KMS-11 (cell line): ENCODE measurements around the gene PIEZO1.

Experiments used
- H2AFZ ChIP-seq: fragments of 200-600 bp; sonication (generic); 2 replicates; pipeline ENCODE4 v1.6.1; 2016; ENCODE audit warnings: antibody characterized with exemption, mixed run types, low read depth
- H3K27ac ChIP-seq: fragments of 200-600 bp; sonication (generic); 2 replicates; pipeline ENCODE4 v1.6.1; 2016; ENCODE audit warnings: mild to moderate bottlenecking, mixed run types
- H3K27me3 ChIP-seq: fragments of 200-600 bp; sonication (generic); 2 replicates; pipeline ENCODE4 v1.6.1; 2017; ENCODE audit warnings: mild to moderate bottlenecking, low read depth, mixed run types, moderate library complexity; ENCODE audit not compliant: insufficient read depth
- H3K36me3 ChIP-seq: fragments of 200-600 bp; sonication (generic); 2 replicates; pipeline ENCODE4 v1.6.1; 2017; ENCODE audit warnings: mild to moderate bottlenecking, mixed run types; ENCODE audit not compliant: insufficient read depth
- H3K4me1 ChIP-seq: fragments of 200-600 bp; sonication (generic); 2 replicates; pipeline ENCODE4 v1.6.1; 2016; ENCODE audit warnings: mild to moderate bottlenecking, low read depth, mixed run types; ENCODE audit not compliant: poor library complexity, severe bottlenecking
- H3K4me2 ChIP-seq: fragments of 200-600 bp; sonication (generic); 2 replicates; pipeline ENCODE4 v1.7.0; 2016; ENCODE audit warnings: mild to moderate bottlenecking, mixed run types
- H3K4me3 ChIP-seq: fragments of 200-600 bp; sonication (generic); IDR thresholded peaks from 2 replicates; pipeline ENCODE4 v1.6.1; 2017; ENCODE audit warnings: low read depth, low read length, mixed read lengths; ENCODE audit not compliant: insufficient read depth
- H3K79me2 ChIP-seq: fragments of 200-600 bp; sonication (generic); 2 replicates; pipeline ENCODE4 v1.6.1; 2016; ENCODE audit warnings: low read depth, mixed run types; ENCODE audit not compliant: insufficient read depth
- H3K9ac ChIP-seq: fragments of 200-600 bp; sonication (generic); 2 replicates; pipeline ENCODE4 v1.6.1; 2016; ENCODE audit warnings: mild to moderate bottlenecking, mixed run types
- H4K20me1 ChIP-seq: fragments of 200-600 bp; sonication (generic); 2 replicates; pipeline ENCODE4 v1.6.1; 2016; ENCODE audit warnings: mild to moderate bottlenecking, mixed run types; ENCODE audit not compliant: insufficient read depth
- TF ChIP-seq, protein P1 (sequence below): fragments of 200-600 bp; sonication (generic); conservative IDR thresholded peaks from 2 replicates; pipeline ENCODE4 v1.6.1; 2017; ENCODE audit warnings: low read depth, mild to moderate bottlenecking, antibody characterized with exemption, low read length, moderate library complexity, mixed read lengths

The PIEZO1 gene

GRCh38 chr16:88754109-88754911 lies 30.7 kb downstream of the PIEZO1 start:
- TF ChIP-seq, protein P1, sequence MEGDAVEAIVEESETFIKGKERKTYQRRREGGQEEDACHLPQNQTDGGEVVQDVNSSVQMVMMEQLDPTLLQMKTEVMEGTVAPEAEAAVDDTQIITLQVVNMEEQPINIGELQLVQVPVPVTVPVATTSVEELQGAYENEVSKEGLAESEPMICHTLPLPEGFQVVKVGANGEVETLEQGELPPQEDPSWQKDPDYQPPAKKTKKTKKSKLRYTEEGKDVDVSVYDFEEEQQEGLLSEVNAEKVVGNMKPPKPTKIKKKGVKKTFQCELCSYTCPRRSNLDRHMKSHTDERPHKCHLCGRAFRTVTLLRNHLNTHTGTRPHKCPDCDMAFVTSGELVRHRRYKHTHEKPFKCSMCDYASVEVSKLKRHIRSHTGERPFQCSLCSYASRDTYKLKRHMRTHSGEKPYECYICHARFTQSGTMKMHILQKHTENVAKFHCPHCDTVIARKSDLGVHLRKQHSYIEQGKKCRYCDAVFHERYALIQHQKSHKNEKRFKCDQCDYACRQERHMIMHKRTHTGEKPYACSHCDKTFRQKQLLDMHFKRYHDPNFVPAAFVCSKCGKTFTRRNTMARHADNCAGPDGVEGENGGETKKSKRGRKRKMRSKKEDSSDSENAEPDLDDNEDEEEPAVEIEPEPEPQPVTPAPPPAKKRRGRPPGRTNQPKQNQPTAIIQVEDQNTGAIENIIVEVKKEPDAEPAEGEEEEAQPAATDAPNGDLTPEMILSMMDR: no peak
- no peak overlapping the region for H3K9ac ChIP-seq
- H2AFZ ChIP-seq: no peak overlapping the region
- H3K4me2 ChIP-seq: no peak overlapping the region
- peaks cover 89% of the 10 kb centered on the region for H3K79me2 ChIP-seq
- no peaks in the 10 kb centered on the region for H3K27me3 ChIP-seq
- peaks cover 17% of the 10 kb centered on the region; the same call in 1 of the 2 replicates for H4K20me1 ChIP-seq
- no peaks in the 10 kb centered on the region for H3K36me3 ChIP-seq
- H3K4me1 ChIP-seq: no peaks in the 10 kb centered on the region
- no peak overlapping the region for H3K4me3 ChIP-seq
- no peak overlapping the region for H3K27ac ChIP-seq

DNA sequence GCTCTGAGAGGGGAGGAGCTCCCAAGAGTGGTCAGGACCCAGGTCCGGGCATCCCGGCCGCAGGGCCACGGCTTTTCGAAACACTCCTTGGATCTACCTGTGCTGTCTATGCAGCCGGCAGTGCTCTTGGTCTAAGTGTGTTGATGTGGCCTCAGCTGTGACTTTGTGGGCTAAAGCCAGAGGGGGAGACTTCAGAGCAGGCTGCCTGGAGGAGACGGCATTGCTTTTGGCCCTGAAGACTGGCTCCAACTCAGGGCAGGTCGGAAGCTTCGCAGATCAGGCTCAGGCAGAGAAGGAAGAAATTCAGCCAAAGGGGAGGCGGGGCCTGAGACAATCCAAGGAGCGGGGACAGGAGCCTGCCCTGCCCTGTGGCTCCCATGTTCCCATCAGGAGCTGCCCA lies 31.4 kb downstream of the PIEZO1 start:
- no peak overlapping the region for H3K27ac ChIP-seq
- H3K27me3 ChIP-seq: no peaks in the 10 kb centered on the region

DNA sequence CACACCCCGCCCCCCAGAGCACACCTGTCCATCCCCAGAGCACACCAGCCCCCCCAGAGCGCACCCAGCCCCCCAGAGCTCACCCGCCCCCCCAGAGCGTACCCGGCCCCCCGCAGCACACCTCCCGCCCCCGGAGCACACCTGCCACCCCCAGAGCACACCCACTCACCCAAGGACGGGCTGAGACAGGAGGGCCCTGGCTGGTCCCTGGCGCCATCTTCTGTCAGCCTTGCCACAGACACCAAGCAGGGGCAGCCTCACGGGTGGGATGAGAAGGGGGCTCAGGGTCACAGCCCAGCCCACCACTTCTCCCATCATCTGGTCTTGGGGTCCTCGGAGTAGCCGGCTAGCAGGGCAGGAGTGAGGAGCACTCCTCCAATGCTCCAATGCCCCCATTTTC lies 31.8 kb downstream of the PIEZO1 start:
- no peaks in the 10 kb centered on the region for H3K36me3 ChIP-seq
- TF ChIP-seq, protein P1: no peak
- no peak overlapping the region for H3K4me3 ChIP-seq
- H3K27me3 ChIP-seq: no peaks in the 10 kb centered on the region
- H3K9ac ChIP-seq: no peak overlapping the region
- no peak overlapping the region for H3K27ac ChIP-seq
- no peaks in the 10 kb centered on the region for H3K4me1 ChIP-seq
- peaks cover 78% of the 10 kb centered on the region for H3K79me2 ChIP-seq
- peaks cover 15% of the 10 kb centered on the region; the same call in 1 of the 2 replicates for H4K20me1 ChIP-seq
- no peak overlapping the region for H2AFZ ChIP-seq
- H3K4me2 ChIP-seq: no peak overlapping the region

More for the DNA sequence above, 31.4 kb downstream of the PIEZO1 start:
- TF ChIP-seq, protein P1: no peak
- no peak overlapping the region for H3K9ac ChIP-seq
- no peaks in the 10 kb centered on the region for H3K4me1 ChIP-seq
- H3K36me3 ChIP-seq: no peaks in the 10 kb centered on the region
- H3K79me2 ChIP-seq: peaks cover 82% of the 10 kb centered on the region
- no peak overlapping the region for H3K4me2 ChIP-seq
- H3K4me3 ChIP-seq: no peak overlapping the region
- H4K20me1 ChIP-seq: peaks cover 12% of the 10 kb centered on the region; the same call in 1 of the 2 replicates
- no peak overlapping the region for H2AFZ ChIP-seq

- H3K27ac ChIP-seq: no peak overlapping the region
- no peaks in the 10 kb centered on the region for H3K27me3 ChIP-seq
- H3K36me3 ChIP-seq: no peaks in the 10 kb centered on the region
- H3K79me2 ChIP-seq: peaks cover 73% of the 10 kb centered on the region
- no peaks in the 10 kb centered on the region for H3K4me1 ChIP-seq
- no peak overlapping the region for H3K4me2 ChIP-seq
- H4K20me1 ChIP-seq: peaks cover 18% of the 10 kb centered on the region; the same call in 1 of the 2 replicates
- H3K9ac ChIP-seq: no peak overlapping the region
- no peak overlapping the region for H2AFZ ChIP-seq
- no peak overlapping the region for H3K4me3 ChIP-seq
- TF ChIP-seq, protein P1: no peak
Measured at GRCh38 chr16:88752386-88753002, 32.5 kb downstream of the PIEZO1 start.
